Stimulated activated naive CD8-positive, alpha-beta T cell treated with anti-CD3 and anti-CD28 coated beads, Interleukin-15, amount 100 ng/mL, for 72 hours (primary cell): ENCODE results near the gene POPDC3.

Source experiments
- ATAC-seq: fragments of 150-1000 bp; cut with Tn5 transposase; 2 replicates; pipeline ENCODE4 v1.10.0; 2021; ENCODE audit warnings: mild to moderate bottlenecking, moderate library complexity
- DNase-seq, 2 donors: peaks; one replicate each; pipeline ENCODE4 v3.0.0; 2021 to 2022
- H3K27ac Mint-ChIP-seq, 2 donors: one replicate each; pipeline ENCODE4 v1.8.0; 2022; ENCODE audit warnings: mild to moderate bottlenecking in 2 of 2, mixed read lengths in 2 of 2, moderate library complexity in 2 of 2
- H3K27me3 Mint-ChIP-seq: one replicate; pipeline ENCODE4 v1.8.0; 2022; ENCODE audit warnings: mixed read lengths
- H3K4me1 Mint-ChIP-seq: one replicate; pipeline ENCODE4 v1.8.0; 2022; ENCODE audit warnings: mild to moderate bottlenecking, mixed read lengths
- H3K4me3 Mint-ChIP-seq, 2 donors: one replicate each; pipeline ENCODE4 v1.8.0; 2022; ENCODE audit warnings: mild to moderate bottlenecking in 2 of 2, mixed read lengths in 2 of 2, moderate library complexity in 1 of 2
- H3K9me3 Mint-ChIP-seq, 2 donors: one replicate each; pipeline ENCODE4 v1.8.0; 2022; ENCODE audit warnings: mixed read lengths in 2 of 2

POPDC3 gene

GRCh38 chr6:105207524-105208269 lies 27.9 kb upstream of the POPDC3 start:
- peaks cover 6% of the 10 kb centered on the region for H3K4me1 Mint-ChIP-seq
- ATAC-seq: no peak
- H3K4me3 Mint-ChIP-seq: no peak overlapping the region
- DNase-seq: no peak
- H3K27ac Mint-ChIP-seq: no peak overlapping the region
- peaks cover 21% of the 10 kb centered on the region for H3K27me3 Mint-ChIP-seq
- no peaks in the 10 kb centered on the region for H3K9me3 Mint-ChIP-seq

- ATAC-seq (no peak), DNase-seq (no peak)
- Mint-ChIP-seq H3K4me1 (no peaks in the 10 kb centered on the region), H3K27ac (no peak overlapping the region), H3K27me3 (peaks cover 17% of the 10 kb centered on the region), H3K4me3 (no peak overlapping the region), H3K9me3 (no peaks in the 10 kb centered on the region)
Observed at GRCh38 chr6:105204768-105205167, 25.0 kb upstream of the POPDC3 start.

- no peak for ATAC-seq
- Mint-ChIP-seq H3K4me1 (no peaks in the 10 kb centered on the region), H3K9me3 (no peaks in the 10 kb centered on the region), H3K4me3 (no peak overlapping the region), H3K27me3 (peaks cover 16% of the 10 kb centered on the region), H3K27ac (no peak overlapping the region)
- no peak for DNase-seq
Observed at GRCh38 chr6:105204331-105204730, 24.5 kb upstream of the POPDC3 start.

- H3K4me1 Mint-ChIP-seq: no peaks in the 10 kb centered on the region
- DNase-seq (no peak), ATAC-seq (no peak)
- H3K27ac Mint-ChIP-seq: no peak overlapping the region
- H3K27me3 Mint-ChIP-seq: peaks cover 8% of the 10 kb centered on the region
- no peak overlapping the region for H3K4me3 Mint-ChIP-seq
- no peaks in the 10 kb centered on the region for H3K9me3 Mint-ChIP-seq
Observed at GRCh38 chr6:105202486-105202885, 22.7 kb upstream of the POPDC3 start.

GRCh38 chr6:105200133-105200730 lies 20.4 kb upstream of the POPDC3 start:
- DNase-seq (no peak), ATAC-seq (no peak)
- H3K4me1 Mint-ChIP-seq: no peaks in the 10 kb centered on the region
- H3K27ac Mint-ChIP-seq: no peak overlapping the region
- no peak overlapping the region for H3K4me3 Mint-ChIP-seq
- no peaks in the 10 kb centered on the region for H3K9me3 Mint-ChIP-seq
- H3K27me3 Mint-ChIP-seq: peaks cover 19% of the 10 kb centered on the region

- H3K4me1 Mint-ChIP-seq: no peaks in the 10 kb centered on the region
- DNase-seq (no peak), ATAC-seq (no peak)
- H3K27me3 Mint-ChIP-seq: peaks cover 25% of the 10 kb centered on the region
- no peak overlapping the region for H3K4me3 Mint-ChIP-seq
- no peaks in the 10 kb centered on the region for H3K9me3 Mint-ChIP-seq
- H3K27ac Mint-ChIP-seq: no peak overlapping the region
Observed at GRCh38 chr6:105199711-105200110, 19.9 kb upstream of the POPDC3 start.

GRCh38 chr6:105196076-105196475 lies 16.3 kb upstream of the POPDC3 start:
- Mint-ChIP-seq H3K9me3 (no peaks in the 10 kb centered on the region), H3K4me3 (no peak overlapping the region), H3K27ac (no peak overlapping the region), H3K4me1 (no peaks in the 10 kb centered on the region), H3K27me3 (peaks cover 30% of the 10 kb centered on the region)
- ATAC-seq (no peak), DNase-seq (no peak)

- H3K27me3 Mint-ChIP-seq: peaks cover 26% of the 10 kb centered on the region
- no peaks in the 10 kb centered on the region for H3K4me1 Mint-ChIP-seq
- ATAC-seq (no peak), DNase-seq (no peak)
- no peak overlapping the region for H3K27ac Mint-ChIP-seq
- no peaks in the 10 kb centered on the region for H3K9me3 Mint-ChIP-seq
- H3K4me3 Mint-ChIP-seq: no peak overlapping the region
Observed at GRCh38 chr6:105194591-105194990, 14.8 kb upstream of the POPDC3 start.

GRCh38 chr6:105194106-105194505 lies 14.3 kb upstream of the POPDC3 start:
- ATAC-seq: no peak
- no peak for DNase-seq
- Mint-ChIP-seq H3K27me3 (peaks cover 30% of the 10 kb centered on the region), H3K9me3 (no peaks in the 10 kb centered on the region), H3K4me3 (no peak overlapping the region), H3K27ac (no peak overlapping the region), H3K4me1 (no peaks in the 10 kb centered on the region)

GRCh38 chr6:105193647-105194046 lies 13.8 kb upstream of the POPDC3 start:
- Mint-ChIP-seq H3K9me3 (no peaks in the 10 kb centered on the region), H3K4me1 (no peaks in the 10 kb centered on the region), H3K27me3 (peaks cover 33% of the 10 kb centered on the region), H3K4me3 (no peak overlapping the region), H3K27ac (no peak overlapping the region)
- ATAC-seq (no peak), DNase-seq (no peak)

- DNase-seq (no peak), ATAC-seq (no peak)
- no peaks in the 10 kb centered on the region for H3K4me1 Mint-ChIP-seq
- H3K27me3 Mint-ChIP-seq: peaks cover 33% of the 10 kb centered on the region
- H3K9me3 Mint-ChIP-seq: no peaks in the 10 kb centered on the region
- H3K4me3 Mint-ChIP-seq: no peak overlapping the region
- no peak overlapping the region for H3K27ac Mint-ChIP-seq
Observed at GRCh38 chr6:105192707-105193465, 13.1 kb upstream of the POPDC3 start.

- Mint-ChIP-seq H3K9me3 (no peaks in the 10 kb centered on the region), H3K4me3 (no peak overlapping the region), H3K27ac (no peak overlapping the region), H3K4me1 (no peaks in the 10 kb centered on the region), H3K27me3 (peaks cover 31% of the 10 kb centered on the region)
- DNase-seq (no peak), ATAC-seq (no peak)
Observed at GRCh38 chr6:105191351-105191750, 11.5 kb upstream of the POPDC3 start.

GRCh38 chr6:105189026-105189820 lies 9.4 kb upstream of the POPDC3 start:
- Mint-ChIP-seq H3K4me3 (no peak overlapping the region), H3K27me3 (peaks cover 22% of the 10 kb centered on the region), H3K4me1 (no peaks in the 10 kb centered on the region), H3K27ac (no peak overlapping the region), H3K9me3 (no peaks in the 10 kb centered on the region)
- no peak for DNase-seq
- ATAC-seq: no peak

- Mint-ChIP-seq H3K4me1 (no peaks in the 10 kb centered on the region), H3K27ac (no peak overlapping the region), H3K4me3 (no peak overlapping the region), H3K9me3 (no peaks in the 10 kb centered on the region), H3K27me3 (peaks cover 31% of the 10 kb centered on the region)
- DNase-seq (no peak), ATAC-seq (no peak)
Observed at GRCh38 chr6:105188251-105188650, 8.4 kb upstream of the POPDC3 start.

GRCh38 chr6:105186576-105186975 lies 6.8 kb upstream of the POPDC3 start:
- Mint-ChIP-seq H3K9me3 (no peaks in the 10 kb centered on the region), H3K4me1 (no peaks in the 10 kb centered on the region), H3K27me3 (peaks cover 48% of the 10 kb centered on the region), H3K4me3 (no peak overlapping the region), H3K27ac (no peak overlapping the region)
- DNase-seq (no peak), ATAC-seq (no peak)
